SU-DHL-6 (cell line): Measurements from ENCODE around the gene CYP2A6.
"Not testable (repeated sequence)": the region's sequence is repeated elsewhere in the genome, so short reads cannot be mapped to it uniquely, and the experiment has no call there.

Experiments used
- CTCF ChIP-seq: fragments of 200-600 bp; sonication (generic); IDR thresholded peaks from one replicate; pipeline ENCODE4 v1.5.1; 2017; ENCODE audit warnings: antibody characterized with exemption, mild to moderate bottlenecking, low read length, moderate library complexity; ENCODE audit not compliant: insufficient read depth, poor library complexity, severe bottlenecking
- EZH2phosphoT487 ChIP-seq: fragments of 200-600 bp; sonication (generic), shearing (Covaris generic); conservative IDR thresholded peaks from 2 replicates; pipeline ENCODE4 v1.6.1; 2018; ENCODE audit warnings: mild to moderate bottlenecking, antibody characterized with exemption, low read length, moderate library complexity, mixed read lengths

GRCh38 chr19:40843653-40844052 is 6.6 kb downstream of the CYP2A6 start:
- not testable (repeated sequence) for TF ChIP-seq CTCF, EZH2phosphoT487
